ENCODE measurements around the gene LAPTM4A.
"Not testable (repeated sequence)": the region's sequence is repeated elsewhere in the genome, so short reads cannot be mapped to it uniquely, and the experiment has no call there.

Gene LAPTM4A

DNA sequence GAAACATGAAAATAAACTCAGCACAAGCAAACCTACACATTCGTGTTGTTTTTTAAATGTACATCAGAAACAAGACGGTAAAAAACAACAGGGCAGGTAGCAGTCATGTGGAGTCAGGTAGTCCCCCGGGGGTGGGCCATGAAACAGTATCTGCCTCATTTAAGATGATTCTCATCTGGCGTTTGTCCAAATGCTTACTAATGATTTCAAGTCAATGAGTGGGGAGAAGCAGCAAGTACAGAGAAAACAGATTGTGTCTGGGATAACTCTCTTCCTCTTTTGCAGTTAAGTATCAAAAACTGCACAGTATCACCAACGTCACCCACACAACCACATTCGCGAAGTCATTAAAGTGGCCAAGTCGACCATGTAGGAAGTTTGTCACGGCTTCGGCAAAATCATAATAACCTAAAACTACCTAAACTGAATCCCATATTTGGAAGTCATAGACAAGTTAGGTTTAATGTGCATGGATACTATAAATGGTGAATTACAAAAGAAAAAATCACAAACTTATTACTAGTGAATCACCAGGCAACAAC, 1.3 kb downstream of the LAPTM4A start:
- peak; percentile 61 for DNase-seq

DNA sequence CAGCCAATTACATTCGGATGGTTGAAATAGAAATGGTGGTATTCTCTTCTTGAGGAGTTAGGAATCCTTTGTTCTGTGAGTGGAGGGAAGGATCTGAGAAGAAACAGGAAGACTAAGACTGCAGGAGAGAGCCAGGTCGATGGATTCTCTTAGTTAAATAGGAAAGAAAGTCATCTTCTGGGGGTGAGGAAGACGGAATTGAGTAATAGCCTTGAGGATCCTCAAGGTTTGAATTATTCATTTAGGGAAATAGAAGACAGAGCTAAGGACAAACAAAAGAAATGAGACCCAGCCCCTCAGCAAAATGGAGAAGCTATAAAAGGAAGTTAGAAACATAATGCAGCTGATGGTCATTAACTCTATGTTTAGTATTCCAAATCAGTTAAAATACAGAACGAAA, 1.8 kb downstream of the LAPTM4A start:
- no peak for DNase-seq

DNA sequence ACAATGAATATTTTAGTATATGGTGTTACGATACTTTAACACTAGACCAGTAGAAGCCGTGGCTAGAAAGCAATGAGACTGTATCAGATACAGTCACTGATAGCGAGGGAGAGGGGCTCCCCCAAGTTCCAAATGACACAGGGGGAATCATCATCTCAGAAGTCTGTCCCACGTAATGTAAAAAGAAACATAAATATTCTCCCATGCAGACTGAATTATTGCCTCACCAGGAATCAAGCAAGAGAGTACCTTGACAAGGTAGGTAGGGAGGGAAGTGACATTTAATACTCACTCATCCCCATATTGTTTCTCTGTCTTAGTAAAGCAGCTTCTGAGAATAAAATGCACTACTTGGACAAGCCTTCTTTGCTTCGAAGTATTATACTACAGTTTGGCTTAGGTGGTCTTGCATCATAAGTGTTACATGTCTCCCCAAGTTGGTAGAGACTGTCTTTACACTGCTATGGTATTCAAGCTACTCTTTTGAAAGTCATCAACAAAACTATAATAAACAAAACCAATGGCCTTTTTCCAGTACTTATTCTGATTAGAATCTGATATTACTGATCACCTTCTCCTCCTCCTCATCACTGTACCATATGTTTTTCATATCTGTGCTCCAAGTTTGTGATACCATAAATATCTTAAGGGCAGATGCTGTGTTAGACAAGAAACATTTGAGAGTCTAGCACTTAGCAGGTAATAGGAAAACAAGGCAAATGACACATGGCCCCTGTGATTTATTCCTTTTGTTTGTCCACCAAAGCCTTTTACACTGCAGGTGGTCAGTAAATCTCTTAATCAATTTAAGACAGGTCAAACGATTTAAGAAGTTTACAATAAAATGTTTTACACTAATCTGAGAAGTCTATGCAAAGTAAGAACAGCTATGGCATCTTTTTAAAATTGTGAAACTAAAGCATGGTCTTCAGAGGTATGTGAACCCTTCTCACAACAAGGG, 2.7 kb downstream of the LAPTM4A start:
- no peak for DNase-seq

DNA sequence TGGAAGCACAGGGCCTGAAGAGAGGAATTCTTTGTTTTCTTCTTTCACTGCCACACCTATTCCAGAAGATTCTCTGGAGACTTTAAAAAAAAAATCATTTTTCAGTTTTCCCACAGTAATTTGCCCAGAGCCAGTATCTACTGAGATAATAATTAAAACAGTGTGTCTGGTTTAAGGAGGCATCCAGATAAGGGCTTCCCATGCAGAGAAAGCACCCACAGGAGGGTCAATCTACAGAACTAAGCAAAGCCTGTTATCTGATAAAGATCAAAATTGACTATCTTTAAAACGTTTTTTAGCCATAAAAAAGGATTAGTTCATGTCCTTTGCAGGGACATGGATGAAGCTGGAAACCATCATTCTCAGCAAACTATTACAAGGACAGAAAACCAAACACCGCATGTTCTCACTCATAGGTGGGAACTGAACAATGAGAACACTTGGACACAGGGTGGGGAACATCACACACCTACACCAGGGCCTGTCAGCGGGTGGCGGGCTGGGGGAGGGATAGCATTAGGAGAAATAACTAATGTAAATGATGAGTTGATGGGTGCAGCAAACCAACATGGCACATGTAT, 5.6 kb downstream of the LAPTM4A start:
- not testable (repeated sequence) for DNase-seq

DNA sequence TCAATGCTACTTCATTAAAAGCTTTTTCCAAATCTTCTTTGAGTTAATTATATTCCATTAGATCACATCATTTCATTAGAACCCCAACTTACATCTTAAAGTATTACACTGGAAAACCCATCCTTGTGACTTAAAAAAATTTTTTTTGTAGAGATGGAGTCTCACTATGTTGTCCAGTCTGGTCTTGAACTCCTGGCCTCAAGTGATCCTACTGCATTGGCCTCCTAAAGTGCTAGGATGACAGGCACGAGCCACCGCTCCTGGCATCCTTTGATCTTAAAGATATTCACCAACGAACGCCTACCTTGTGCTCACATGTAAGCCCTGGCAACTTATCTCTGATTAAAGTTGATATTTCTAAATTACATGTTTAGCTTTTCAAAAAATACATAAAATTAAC, 6.7 kb downstream of the LAPTM4A start:
- DNase-seq, result no peak

DNA sequence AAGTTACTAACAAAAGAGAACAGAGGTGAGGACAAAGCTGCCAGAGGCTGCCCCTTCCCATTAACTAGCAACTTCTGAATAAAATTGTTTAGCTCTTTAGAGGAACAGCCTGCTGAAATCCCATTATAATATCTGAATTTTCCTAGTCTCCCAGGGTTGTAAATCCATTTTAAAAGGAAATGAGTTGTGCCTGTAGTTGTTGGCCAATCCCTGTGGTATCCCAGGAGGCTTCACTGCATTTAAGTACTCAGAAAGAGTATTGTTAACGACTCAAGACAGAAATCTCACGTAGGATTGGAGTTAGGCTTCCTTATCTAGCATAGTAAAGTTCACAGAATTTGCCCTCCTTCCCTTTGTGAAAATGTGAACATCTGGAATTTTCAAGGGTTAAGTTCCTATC, 8.9 kb downstream of the LAPTM4A start:
- no peak for DNase-seq

DNA sequence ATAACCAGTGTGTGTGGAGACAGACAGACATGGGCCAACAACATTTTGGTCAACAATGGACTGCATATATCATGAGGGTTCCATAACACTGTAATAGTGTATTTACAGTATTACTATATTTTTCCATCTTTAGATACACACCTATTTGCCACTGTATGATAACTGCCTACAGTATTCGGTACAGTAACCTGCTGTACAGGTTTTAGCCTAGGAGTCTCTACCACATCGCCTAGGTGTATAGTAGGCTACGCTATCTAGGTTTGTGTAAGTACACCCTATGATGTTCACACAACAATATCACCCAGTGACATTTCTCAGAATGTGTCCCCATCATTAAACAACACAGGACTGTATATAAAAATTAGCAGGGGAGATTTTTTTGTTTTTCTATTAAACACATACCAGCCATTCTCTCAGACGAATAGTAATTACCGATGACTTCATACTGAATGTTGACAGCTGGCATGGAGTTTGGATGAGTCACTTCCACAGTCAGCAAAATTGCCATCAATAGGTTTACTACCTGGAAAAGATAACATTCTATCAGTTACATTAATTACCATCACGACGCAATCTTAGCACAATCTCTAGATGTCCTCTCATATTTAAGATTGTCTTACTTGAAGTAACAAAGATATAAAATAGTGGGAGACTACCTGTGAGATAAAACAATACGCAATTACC, 10.8 kb downstream of the LAPTM4A start:
- DNase-seq, result no peak

DNA sequence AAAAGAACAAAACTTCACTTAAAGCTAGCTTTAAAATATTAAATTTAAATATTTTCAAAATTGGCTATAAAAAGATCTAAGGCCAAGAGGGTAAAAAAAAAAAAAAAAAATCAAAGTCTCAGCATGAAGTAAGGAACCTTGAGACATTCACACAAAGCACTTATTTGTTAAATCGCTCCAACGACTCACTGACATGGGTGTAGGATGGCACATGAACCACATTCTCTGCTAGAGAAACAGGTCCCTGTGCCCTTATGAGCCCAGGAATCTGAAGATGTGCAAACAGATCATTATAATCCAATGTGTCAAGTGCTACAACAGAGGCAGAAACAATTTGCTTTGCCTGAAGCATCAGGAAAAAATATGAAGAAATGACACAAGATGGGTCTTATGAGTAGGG, 13.8 kb downstream of the LAPTM4A start:
- DNase-seq, result no peak

DNA sequence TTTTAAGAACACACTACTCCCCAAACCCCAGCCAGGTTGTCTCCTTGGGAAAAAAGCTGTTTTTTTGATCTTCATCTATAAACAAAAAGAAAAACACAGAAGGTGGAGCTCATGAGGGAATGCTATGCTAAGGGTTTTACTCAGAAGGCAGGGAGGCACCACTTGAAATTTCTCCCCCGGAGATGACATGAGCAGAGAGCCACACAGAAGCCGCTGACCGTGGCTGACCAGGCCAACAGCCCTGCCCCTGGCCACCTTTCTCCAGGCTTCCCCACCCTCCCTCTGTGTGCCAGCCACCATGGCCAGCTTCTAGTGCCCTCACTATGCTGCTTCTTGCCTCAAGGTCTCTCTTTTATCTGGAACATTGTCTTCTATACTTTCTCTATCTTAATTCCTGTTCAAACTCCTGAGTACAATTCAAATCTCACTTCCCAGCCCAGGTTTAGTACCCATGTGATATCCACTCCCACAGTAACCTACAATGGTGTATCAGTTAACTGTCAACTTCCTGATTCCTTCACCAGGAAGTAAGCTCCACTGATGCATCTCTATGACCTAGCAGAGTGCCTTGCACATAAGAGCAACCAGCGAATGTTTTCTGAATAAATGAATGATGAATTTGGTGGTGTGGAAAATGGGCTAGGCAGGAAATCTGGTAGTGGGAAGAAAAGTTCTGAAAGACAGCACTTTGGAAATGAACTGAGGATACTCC, 15.3 kb downstream of the LAPTM4A start:
- no peak for DNase-seq

DNA sequence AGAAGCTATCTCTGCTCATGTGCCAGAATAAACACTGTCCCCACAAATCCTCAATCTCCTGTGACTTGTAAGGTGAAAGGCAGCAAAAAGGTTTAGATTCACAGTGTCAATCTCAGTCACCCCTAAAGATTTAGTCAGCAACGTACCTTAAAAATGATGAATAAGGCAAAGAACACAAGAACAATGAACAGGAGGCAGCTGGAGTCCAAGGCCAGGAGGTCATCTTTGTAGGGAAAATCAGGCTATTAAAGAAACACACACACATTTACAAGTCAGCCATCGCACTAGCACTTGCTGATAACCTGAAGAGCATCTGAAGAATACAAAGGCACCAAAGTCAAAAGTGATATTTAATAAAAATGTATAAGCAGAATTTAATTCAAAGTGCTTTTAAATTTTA, 16.6 kb downstream of the LAPTM4A start:
- no peak for DNase-seq

DNA sequence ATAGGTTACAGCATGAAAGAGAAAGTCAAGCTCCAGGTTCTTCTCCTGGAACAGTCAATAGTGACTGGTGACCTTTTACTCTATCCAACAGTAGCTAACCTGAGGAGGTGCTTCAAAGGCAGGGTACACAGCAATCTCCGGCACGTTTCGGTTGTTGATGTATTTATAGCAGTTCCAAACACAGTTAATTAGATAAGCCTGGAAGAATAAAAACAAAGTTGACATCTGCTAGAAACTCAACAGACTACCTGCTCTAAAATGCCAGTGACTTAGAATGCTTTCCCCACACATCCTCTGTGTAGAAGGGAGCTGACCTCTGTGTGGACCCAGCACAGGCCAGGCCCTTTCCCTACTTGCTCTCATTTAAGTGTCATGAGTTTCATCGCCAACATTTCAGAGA, 17.2 kb downstream of the LAPTM4A start:
- DNase-seq, result no peak

DNA sequence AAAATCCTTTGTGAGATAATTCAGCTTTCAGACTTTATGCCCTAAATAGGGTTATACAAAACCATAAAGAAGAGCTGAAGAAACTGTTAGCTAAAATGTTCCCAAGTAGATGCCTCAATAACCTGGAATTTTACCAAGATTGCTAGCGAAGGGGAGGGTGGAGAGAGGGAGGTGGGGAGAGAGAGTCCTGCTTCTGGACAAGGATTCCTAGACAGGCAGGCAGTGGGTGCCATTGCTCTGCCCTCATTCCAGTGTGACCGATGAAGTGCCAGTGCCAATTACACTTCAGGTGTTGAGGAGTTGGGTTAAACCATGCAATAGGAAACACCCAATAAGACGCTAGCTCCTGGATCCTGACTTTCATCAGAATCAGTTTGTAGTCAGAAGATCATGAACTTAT, 18.1 kb downstream of the LAPTM4A start:
- DNase-seq, result no peak

DNA sequence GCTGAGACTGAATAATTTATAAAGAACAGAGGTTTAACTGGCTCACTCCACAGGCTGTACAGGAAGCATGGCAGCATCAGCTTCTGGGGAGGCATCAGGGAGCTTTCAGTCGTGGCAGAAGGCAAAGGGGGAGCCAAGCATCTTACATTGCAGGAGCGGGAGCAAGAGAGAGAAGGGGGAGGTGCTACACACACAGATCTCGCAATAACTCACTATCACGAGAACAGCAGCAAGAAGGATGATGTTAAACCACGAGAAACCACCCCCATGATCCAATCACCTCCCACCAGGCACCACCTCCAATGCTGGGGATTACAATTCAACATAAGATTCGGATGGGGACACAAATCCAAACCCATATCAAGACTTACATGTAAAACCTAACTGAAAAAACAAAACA, 21.2 kb downstream of the LAPTM4A start:
- DNase-seq, result no peak

DNA sequence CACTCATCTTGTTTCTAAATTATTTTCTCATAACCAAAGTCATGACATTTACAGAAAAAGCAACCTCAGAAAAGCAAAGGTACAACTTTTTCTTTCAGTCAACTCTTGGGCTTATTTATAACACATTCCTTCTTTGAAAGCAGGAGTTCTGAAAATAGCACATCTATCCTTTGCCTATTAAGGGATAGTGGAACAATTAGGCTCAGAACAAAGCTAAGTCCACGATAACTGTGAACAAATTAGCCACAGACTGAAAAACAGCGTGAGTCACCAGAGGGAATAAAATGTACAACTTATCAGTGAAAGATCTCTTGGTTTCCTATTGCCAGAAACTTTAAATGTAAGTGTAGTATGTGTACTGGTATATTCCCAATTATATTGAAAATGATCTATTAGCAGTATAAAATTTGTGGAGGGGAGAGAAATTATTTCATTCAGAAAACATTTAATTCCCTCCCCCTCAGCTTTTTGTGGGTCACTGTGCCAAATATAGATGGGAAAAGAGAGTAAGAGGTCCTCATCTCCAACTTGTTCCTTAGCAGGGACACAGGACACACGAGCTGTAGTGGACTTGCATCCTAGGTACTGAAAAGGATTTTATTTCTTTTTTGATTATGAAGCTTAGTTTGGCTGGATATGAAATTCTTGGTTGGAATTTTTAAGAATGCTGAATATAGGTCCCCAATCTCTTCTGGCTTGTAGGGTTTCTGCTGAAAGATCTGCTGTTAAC, 23.6 kb downstream of the LAPTM4A start:
- no peak for DNase-seq

DNA sequence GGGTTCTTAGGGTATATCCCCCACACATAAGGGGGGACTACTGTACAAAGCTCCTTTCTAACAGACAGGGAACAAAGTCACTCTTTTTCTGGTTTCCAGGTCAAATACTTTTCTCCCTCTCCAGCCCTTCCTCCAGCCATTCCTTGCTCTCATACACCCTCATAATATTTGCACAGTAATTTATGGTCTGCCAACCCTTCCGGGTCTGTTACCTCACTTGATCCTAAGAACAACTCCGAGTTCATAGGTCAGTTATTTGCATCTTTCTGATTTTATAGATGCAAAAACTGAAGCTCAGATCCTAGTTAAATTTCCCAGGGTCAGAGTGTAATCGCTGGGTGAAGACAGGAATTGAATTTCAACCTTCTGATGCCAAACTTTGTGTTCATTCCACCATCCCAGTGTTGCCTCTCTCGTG, 24.2 kb downstream of the LAPTM4A start:
- no peak for DNase-seq

DNA sequence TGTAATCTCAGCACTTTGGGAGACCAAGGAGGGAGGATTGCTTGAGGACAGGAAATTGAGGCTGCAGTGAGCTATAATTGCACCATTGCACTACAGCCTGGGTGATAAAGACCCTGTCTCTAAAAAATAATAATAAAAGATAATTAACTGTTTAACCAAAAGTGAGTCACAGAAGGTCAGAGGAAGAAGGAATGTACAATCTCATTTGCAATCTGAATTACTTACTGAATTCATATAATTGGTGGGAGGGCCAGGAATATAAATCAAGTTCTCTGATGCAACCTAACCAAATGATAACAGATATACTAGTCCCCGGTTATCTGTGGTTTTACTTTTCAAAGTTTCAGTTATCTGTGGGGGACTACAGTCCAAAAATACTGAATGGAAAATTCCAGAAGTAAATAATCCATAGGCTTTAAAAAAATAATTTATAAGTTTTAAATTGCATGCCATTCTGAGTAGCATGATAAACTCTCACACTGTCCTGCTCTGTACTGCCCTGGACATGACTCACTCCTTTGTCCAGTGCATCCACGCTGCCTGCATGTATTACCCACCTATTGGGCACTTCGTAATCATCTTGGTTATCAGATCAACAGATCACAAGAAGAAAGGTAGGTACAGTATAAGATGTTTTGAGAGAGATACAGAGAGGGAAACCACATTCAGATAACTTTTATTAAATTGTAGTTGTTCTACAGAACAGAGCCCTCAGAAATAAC, 26.2 kb downstream of the LAPTM4A start:
- no peak for DNase-seq

DNA sequence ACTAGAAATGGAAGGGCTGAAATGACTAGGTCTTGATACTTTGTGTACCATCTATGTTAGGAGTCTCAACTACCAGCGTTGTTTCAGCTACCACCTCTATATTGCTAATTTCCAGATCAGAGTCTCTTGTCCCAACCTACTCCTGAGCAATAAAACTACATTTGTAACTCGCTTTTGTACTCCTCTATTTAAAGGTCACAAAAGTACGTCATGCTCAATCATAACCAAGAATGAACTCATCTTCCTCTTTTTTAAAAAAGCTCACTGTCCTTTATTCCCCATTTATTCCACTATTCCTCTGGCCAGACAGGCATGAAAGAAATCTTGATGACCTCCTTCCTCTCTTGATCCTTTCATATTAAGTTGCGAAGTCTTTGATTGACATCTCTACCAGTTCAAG, 27.7 kb downstream of the LAPTM4A start:
- DNase-seq, result no peak

DNA sequence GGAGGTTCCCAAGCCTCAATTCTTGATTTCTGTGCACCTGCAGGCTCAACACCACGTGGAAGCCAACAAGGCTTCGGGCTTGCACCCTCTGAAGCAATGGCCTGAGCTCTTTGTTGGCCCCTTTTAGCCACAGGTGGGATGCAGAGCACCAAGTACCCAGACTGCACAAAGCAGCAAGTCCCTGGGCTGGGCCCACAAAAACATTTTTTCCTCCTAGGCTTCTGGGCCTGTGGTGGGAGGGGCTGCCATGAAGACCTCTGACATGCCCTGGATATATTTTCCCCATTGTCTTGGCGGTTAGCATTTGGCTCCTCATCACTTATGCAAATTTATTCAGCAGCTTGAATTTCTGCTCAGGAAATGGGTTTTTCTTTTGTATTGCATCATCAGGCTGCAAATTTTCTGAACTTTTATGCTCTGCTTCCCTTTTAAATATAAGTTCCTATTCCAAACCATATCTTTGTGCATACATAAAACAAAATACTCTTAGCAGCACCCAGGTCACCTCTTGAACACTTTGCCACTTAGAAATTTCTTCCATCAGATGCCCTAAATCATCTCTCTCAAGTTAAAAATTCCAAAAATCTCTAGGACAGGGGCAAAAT, 29.9 kb downstream of the LAPTM4A start:
- no peak for DNase-seq

DNA sequence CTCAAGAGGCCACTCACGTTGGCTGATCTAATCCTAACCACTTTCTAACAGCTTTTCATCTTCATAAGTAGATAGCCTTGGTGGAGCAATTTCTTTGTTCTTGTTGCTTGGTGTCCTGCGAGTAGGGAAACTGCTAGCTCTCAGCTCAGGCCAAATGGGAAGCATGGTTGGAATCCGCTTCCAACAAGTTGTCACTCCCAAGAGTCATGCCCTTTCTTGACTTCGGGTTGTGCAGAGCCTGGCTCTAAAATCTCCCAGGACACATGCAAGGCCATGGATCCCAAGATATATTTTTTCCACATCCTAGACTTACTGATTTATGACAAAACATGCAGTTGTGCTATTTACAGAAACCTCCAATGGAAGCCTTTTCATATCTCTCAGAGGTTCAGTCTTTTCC, 31.7 kb downstream of the LAPTM4A start:
- no peak for DNase-seq

DNA sequence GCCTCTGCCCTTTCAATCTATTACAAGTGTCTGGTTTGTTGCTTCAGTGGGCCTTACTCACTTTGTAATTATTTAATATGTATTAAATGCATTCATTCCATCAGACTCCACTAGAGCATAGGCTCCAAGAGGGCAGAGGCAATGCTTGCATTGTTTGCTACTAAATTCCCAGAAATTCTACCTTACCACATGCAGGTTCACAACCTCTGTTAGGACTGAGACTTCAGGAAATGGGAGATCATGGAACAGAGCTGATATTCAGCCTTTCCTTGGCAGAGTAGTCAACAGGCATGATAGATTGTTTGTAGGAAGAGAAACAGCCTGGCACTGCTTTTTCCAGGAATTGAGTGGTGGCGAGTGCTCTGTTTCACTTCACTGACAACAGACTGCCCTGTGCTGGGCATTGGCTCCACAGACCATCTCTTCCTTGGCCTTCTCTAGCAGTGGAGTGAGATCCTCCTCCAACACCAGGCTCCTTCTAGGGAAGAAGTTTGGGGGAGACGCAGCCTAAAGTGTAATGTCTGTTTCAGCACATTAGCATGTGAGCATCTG, 32.8 kb downstream of the LAPTM4A start:
- DNase-seq, result no peak

DNA sequence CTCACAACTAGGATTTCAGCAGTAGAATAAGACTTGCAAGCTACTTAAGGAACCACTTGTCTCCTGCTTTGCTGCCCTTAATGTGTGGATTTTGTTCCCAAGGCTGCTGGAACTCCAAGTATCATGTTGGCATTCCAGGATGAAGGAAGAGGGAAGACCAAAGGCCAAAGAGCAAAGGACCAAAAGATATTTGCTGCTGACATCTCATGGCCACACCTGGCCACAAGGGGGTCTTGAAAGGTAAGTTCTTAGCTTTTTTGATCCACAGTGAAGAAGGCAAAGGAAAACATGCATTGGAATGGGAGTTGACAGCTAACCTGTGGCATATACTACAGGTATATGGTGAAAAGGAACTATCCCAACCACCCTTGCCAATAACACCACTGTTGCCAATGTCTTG, 35.1 kb downstream of the LAPTM4A start:
- DNase-seq, result no peak
